ENCODE results near the gene SRGAP3. TPM values are rescaled to one million over a fixed set of nuclear protein-coding genes. Genes with fewer than 3 reads are reported as not detected.
A peak's percentile ranks its signal among the peaks of the same experiment; 100 is the strongest.

SRGAP3 gene
- polyA plus RNA-seq, 2 donors: 1.3 to 3.3 TPM

DNA sequence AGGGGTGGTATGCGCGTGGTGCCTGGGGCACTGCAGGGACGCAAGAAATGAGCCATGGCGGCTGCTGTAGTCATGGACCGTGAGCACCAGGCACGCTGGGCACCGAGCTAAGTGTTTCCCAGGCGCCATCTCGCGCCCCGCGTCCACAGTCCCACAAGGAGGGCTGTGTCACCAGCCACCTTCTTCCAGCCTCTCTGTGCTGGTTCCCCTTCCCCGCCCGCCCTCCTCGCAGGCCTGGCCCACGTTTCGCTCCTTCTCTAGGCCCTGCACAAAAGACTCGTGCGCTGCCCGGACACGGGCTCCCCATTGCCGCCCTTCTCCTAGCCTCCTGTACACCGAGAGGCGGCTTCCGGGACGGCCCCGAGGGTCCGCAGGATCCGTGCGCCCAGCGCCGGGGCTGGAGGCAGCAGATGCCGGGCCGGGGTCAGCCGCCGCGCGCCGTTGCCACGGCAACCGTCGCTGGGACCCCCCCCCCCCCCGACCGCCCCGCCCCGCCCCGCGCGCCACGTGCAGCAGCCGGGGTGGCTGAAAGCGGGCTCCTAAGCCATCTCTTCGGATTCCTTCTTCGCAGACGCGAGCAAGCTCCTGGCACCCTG is 113.4 kb downstream of the SRGAP3 start:
- Histone ChIP-seq H3K36me3 (ENCODE audit: control insufficient read depth in 2 of 2, insufficient read depth in 2 of 2, low read length in 1 of 2) (no peaks in the 10 kb centered on the region), H3K27ac (ENCODE audit: low read depth in 2 of 2, low read length in 1 of 2) (no peak overlapping the region), H3K9me3 (ENCODE audit: control insufficient read depth in 2 of 2, insufficient read depth in 1 of 2, low read depth in 1 of 2, low read length in 1 of 2) (peaks cover 0 to 3% of the 10 kb centered on the region in 2 donors), H3K4me1 (ENCODE audit: control insufficient read depth in 2 of 2, insufficient read depth in 2 of 2, low read length in 1 of 2) (no peaks in the 10 kb centered on the region), H3K27me3 (ENCODE audit: control insufficient read depth in 1 of 2, insufficient read depth in 2 of 2, low read length in 2 of 2) (no peaks in the 10 kb centered on the region), H3K4me3 (ENCODE audit: low read depth in 1 of 2, low read length in 2 of 2) (peak overlapping the region in 1 of 2 donors; percentile 49)
- 17 to 22% methylated on average over 49 to 56 of the region's 56 CpGs for WGBS, 2 donors

DNA sequence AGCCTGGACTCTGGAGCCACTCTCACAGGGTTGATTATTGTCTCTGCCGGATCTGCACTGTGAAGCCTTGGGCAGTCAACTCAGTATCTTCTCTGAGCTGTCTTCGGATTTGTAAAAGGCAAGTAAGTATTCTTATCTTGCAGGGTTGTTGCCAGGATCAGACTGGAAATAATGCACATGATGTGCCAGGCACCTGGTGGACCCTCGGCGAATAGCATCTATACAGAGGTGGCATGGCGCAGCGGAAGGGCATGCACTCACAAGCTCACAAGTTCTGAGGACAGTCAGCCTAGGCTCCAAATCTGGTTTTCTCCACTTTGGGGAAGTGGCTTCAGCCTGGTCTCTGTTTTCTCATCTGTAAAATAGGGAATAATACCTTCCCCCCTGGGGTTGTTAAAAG is 113.9 kb downstream of the SRGAP3 start:
- H3K4me1 ChIP-seq (ENCODE audit: control insufficient read depth in 2 of 2, insufficient read depth in 2 of 2, low read length in 1 of 2): no peaks in the 10 kb centered on the region
- H3K4me3 ChIP-seq (ENCODE audit: low read depth in 1 of 2, low read length in 2 of 2): peak overlapping the region in 1 of 2 donors; percentile 49
- H3K36me3 ChIP-seq (ENCODE audit: control insufficient read depth in 2 of 2, insufficient read depth in 2 of 2, low read length in 1 of 2): no peaks in the 10 kb centered on the region
- H3K27me3 ChIP-seq (ENCODE audit: control insufficient read depth in 1 of 2, insufficient read depth in 2 of 2, low read length in 2 of 2): no peaks in the 10 kb centered on the region
- peaks cover 0 to 3% of the 10 kb centered on the region in 2 donors for H3K9me3 ChIP-seq (ENCODE audit: control insufficient read depth in 2 of 2, insufficient read depth in 1 of 2, low read depth in 1 of 2, low read length in 1 of 2)
- no peak overlapping the region for H3K27ac ChIP-seq (ENCODE audit: low read depth in 2 of 2, low read length in 1 of 2)
- 86 to 87% methylated on average over 6 of the region's 6 CpGs for WGBS, 2 donors

DNA sequence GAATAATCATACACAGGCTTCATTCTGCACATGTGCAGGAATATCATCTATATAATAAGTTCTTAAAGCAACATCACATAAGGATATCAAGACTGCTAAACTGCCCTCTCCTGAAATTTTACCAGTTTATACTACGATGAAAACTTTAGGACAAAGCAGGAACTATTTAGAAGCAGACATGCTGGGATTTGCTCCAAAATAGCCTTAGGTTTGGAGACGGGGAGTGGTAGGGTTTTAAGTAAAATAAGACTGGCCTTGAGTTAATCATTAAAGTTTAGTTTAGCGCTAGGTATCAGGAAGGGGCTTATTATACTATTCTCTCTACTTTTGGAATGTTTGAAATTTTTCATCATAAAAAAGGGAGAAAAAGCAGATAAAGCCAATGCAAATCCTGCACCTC is 115.8 kb downstream of the SRGAP3 start:
- Histone ChIP-seq H3K9me3 (ENCODE audit: control insufficient read depth in 2 of 2, insufficient read depth in 1 of 2, low read depth in 1 of 2, low read length in 1 of 2) (no peaks in the 10 kb centered on the region), H3K27ac (ENCODE audit: low read depth in 2 of 2, low read length in 1 of 2) (no peak overlapping the region), H3K27me3 (ENCODE audit: control insufficient read depth in 1 of 2, insufficient read depth in 2 of 2, low read length in 2 of 2) (no peaks in the 10 kb centered on the region), H3K4me3 (ENCODE audit: low read depth in 1 of 2, low read length in 2 of 2) (no peak overlapping the region), H3K4me1 (ENCODE audit: control insufficient read depth in 2 of 2, insufficient read depth in 2 of 2, low read length in 1 of 2) (no peaks in the 10 kb centered on the region), H3K36me3 (ENCODE audit: control insufficient read depth in 2 of 2, insufficient read depth in 2 of 2, low read length in 1 of 2) (no peaks in the 10 kb centered on the region)
- WGBS, 2 donors: 36 to 53% methylated on average over 3 of the region's 3 CpGs

DNA sequence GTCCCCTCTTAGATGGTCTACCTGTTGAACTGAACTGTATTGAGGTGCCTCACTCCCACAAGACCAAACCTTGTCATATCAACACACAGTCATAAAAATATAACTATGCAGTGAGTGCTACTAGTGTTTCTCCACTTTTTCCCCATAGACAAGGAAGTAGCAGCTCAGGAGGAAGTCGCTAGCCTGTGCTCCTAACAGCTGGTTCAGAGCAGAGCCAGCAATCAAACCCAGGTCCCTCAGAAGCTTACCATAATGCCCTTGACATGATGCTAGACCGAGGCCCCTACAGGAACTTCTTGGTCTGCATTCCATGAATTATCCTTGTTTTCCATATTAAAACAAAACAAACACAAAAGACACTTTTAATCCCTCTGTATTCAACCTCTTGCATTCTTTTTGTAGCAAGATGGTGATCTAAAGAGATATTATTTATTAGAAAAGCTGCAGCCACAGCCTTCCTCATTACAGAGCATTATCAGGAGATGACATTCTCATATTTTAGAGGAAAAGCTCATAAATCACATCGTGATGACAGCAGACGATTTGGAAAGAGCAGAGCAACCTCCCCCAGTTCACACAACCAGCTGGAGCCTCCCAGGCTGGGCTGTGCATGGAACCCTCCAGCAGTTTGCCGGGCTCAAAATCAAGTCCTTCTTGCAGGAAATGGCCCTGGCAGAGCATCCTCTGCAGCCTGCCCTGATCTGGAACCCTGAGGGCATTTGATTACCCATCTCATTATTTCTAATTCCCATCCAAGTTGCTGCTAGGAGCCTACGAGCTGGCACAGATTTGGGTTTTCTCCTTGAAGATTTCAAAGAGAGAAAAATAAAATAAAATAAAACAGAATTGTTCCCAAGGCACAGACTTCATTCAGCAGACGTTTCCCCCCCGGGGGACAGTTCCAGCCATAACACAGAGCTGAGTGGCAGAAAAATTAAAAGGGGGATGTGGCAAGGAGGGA is 118.8 kb downstream of the SRGAP3 start:
- no peaks in the 10 kb centered on the region for H3K27me3 ChIP-seq (ENCODE audit: control insufficient read depth in 1 of 2, insufficient read depth in 2 of 2, low read length in 2 of 2)
- H3K4me3 ChIP-seq (ENCODE audit: low read depth in 1 of 2, low read length in 2 of 2): no peak overlapping the region
- WGBS, 2 donors: 41 to 52% methylated on average over 8 of the region's 8 CpGs
- H3K9me3 ChIP-seq (ENCODE audit: control insufficient read depth in 2 of 2, insufficient read depth in 1 of 2, low read depth in 1 of 2, low read length in 1 of 2): no peaks in the 10 kb centered on the region
- no peaks in the 10 kb centered on the region for H3K4me1 ChIP-seq (ENCODE audit: control insufficient read depth in 2 of 2, insufficient read depth in 2 of 2, low read length in 1 of 2)
- H3K36me3 ChIP-seq (ENCODE audit: control insufficient read depth in 2 of 2, insufficient read depth in 2 of 2, low read length in 1 of 2): no peaks in the 10 kb centered on the region
- no peak overlapping the region for H3K27ac ChIP-seq (ENCODE audit: low read depth in 2 of 2, low read length in 1 of 2)

DNA sequence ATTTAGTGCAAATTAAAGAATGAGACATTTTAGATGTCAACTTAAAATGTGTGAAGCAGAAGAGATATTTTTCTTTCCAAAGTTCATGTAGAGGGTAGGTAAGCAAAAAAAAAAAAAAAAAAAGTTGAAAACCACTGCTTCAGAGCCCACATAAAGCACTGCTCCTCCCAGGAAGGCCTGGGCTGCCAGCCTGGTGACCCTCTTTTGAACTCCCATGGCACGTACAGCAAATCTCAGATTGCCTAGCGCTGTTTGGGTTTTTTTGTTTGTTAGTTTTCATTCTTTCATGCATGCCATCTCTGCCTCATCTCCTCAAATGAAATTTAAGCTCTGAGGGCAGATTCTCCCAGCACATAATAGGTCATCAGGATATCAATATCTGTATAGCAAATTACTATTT is 120.1 kb downstream of the SRGAP3 start:
- no peaks in the 10 kb centered on the region for H3K9me3 ChIP-seq (ENCODE audit: control insufficient read depth in 2 of 2, insufficient read depth in 1 of 2, low read depth in 1 of 2, low read length in 1 of 2)
- H3K27ac ChIP-seq (ENCODE audit: low read depth in 2 of 2, low read length in 1 of 2): no peak overlapping the region
- H3K4me3 ChIP-seq (ENCODE audit: low read depth in 1 of 2, low read length in 2 of 2): no peak overlapping the region
- no peaks in the 10 kb centered on the region for H3K4me1 ChIP-seq (ENCODE audit: control insufficient read depth in 2 of 2, insufficient read depth in 2 of 2, low read length in 1 of 2)
- H3K27me3 ChIP-seq (ENCODE audit: control insufficient read depth in 1 of 2, insufficient read depth in 2 of 2, low read length in 2 of 2): no peaks in the 10 kb centered on the region
- 66 to 75% methylated on average over 2 of the region's 2 CpGs for WGBS, 2 donors
- no peaks in the 10 kb centered on the region for H3K36me3 ChIP-seq (ENCODE audit: control insufficient read depth in 2 of 2, insufficient read depth in 2 of 2, low read length in 1 of 2)

DNA sequence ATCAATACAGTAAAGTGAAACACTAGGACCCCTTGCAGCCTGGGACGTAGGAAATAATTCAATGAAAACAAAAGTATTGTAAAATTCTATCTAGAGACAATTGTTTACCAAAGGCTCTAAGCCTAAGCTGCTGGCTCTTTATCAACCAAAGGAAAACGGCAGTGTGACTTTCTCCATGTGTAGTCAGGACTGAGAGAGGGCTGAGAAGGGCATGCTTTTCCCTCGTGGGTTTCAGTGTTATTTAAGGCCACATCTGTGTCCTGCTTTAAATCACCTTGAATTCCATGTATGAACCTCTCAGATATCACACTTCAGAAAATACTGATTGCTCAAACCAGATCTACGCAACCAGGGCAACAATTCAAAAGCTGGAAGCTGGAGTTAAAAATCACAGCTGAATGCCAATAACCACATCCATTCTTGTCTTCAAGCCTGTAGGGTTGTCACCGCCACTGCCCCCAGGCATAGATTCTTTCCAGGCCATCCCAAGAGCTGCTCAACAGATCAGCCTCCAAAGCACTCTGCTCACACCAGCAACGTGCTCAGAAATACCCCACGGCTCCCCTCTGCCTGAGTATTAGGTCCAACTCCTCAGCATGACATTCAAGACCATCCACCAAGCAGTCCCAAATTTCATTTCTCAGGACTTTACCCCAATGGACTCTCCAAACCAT is 124.0 kb downstream of the SRGAP3 start:
- WGBS, 2 donors: 66 to 71% methylated on average over 7 of the region's 7 CpGs
- H3K36me3 ChIP-seq (ENCODE audit: control insufficient read depth in 2 of 2, insufficient read depth in 2 of 2, low read length in 1 of 2): peaks cover 0 to 4% of the 10 kb centered on the region in 2 donors
- no peaks in the 10 kb centered on the region for H3K4me1 ChIP-seq (ENCODE audit: control insufficient read depth in 2 of 2, insufficient read depth in 2 of 2, low read length in 1 of 2)
- H3K4me3 ChIP-seq (ENCODE audit: low read depth in 1 of 2, low read length in 2 of 2): no peak overlapping the region
- peaks cover 0 to 3% of the 10 kb centered on the region in 2 donors for H3K9me3 ChIP-seq (ENCODE audit: control insufficient read depth in 2 of 2, insufficient read depth in 1 of 2, low read depth in 1 of 2, low read length in 1 of 2)
- no peaks in the 10 kb centered on the region for H3K27me3 ChIP-seq (ENCODE audit: control insufficient read depth in 1 of 2, insufficient read depth in 2 of 2, low read length in 2 of 2)
- no peak overlapping the region for H3K27ac ChIP-seq (ENCODE audit: low read depth in 2 of 2, low read length in 1 of 2)

DNA sequence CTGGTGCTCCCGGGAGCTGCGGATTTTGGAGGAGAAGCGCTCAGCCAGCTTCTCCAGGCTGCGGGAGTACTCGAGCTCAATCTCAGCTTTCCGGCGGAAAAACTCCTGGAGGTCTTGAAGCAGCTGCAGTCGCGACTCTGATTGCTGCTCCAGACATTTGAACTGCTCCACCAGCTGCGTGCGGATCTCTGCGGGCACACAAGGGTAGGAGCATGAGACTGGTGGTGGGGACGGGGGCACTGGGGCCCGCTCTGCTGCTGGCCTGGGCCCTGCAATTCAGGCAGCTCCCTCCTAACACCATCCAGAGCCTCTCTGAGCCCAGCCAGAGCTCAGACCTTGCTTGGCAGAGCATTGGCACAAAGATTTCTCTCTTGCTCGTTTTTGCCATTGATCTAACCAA is 124.7 kb downstream of the SRGAP3 start:
- no peak overlapping the region for H3K27ac ChIP-seq (ENCODE audit: low read depth in 2 of 2, low read length in 1 of 2)
- H3K9me3 ChIP-seq (ENCODE audit: control insufficient read depth in 2 of 2, insufficient read depth in 1 of 2, low read depth in 1 of 2, low read length in 1 of 2): peaks cover 0 to 3% of the 10 kb centered on the region in 2 donors

DNA sequence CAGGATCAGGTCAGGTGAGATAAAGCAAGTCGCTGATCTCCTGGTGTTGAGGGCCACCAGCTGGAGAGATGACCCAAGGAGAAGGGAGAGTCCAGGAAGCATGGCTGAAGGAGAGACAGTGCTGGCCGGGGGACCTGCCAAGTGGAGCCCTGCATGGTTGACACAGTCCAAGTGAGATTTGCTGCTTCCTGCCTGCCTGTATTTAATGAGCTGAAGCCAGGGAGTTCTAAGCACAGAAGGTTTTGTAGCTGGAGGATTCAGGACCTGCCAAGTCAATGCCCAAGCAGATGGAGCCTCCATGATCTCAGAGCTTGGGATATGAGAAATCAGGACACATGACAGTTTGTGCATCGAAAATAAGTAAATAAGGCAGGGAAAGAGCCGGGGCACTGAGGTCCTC is 125.6 kb downstream of the SRGAP3 start:
- H3K4me3 ChIP-seq (ENCODE audit: low read depth in 1 of 2, low read length in 2 of 2): no peak overlapping the region
- H3K27me3 ChIP-seq (ENCODE audit: control insufficient read depth in 1 of 2, insufficient read depth in 2 of 2, low read length in 2 of 2): no peaks in the 10 kb centered on the region
- no peaks in the 10 kb centered on the region for H3K4me1 ChIP-seq (ENCODE audit: control insufficient read depth in 2 of 2, insufficient read depth in 2 of 2, low read length in 1 of 2)
- H3K27ac ChIP-seq (ENCODE audit: low read depth in 2 of 2, low read length in 1 of 2): no peak overlapping the region
- H3K9me3 ChIP-seq (ENCODE audit: control insufficient read depth in 2 of 2, insufficient read depth in 1 of 2, low read depth in 1 of 2, low read length in 1 of 2): peaks cover 0 to 3% of the 10 kb centered on the region in 2 donors
- WGBS, 2 donors: 84 to 92% methylated on average over 4 of the region's 4 CpGs
- peaks cover 0 to 4% of the 10 kb centered on the region in 2 donors for H3K36me3 ChIP-seq (ENCODE audit: control insufficient read depth in 2 of 2, insufficient read depth in 2 of 2, low read length in 1 of 2)

More for the DNA sequence above, 124.7 kb downstream of the SRGAP3 start:
- no peaks in the 10 kb centered on the region for H3K4me1 ChIP-seq (ENCODE audit: control insufficient read depth in 2 of 2, insufficient read depth in 2 of 2, low read length in 1 of 2)
- H3K27me3 ChIP-seq (ENCODE audit: control insufficient read depth in 1 of 2, insufficient read depth in 2 of 2, low read length in 2 of 2): no peaks in the 10 kb centered on the region
- no peak overlapping the region for H3K4me3 ChIP-seq (ENCODE audit: low read depth in 1 of 2, low read length in 2 of 2)
- 92% methylated on average over 15 of the region's 15 CpGs for WGBS, 2 donors
- H3K36me3 ChIP-seq (ENCODE audit: control insufficient read depth in 2 of 2, insufficient read depth in 2 of 2, low read length in 1 of 2): peaks cover 0 to 4% of the 10 kb centered on the region in 2 donors

DNA sequence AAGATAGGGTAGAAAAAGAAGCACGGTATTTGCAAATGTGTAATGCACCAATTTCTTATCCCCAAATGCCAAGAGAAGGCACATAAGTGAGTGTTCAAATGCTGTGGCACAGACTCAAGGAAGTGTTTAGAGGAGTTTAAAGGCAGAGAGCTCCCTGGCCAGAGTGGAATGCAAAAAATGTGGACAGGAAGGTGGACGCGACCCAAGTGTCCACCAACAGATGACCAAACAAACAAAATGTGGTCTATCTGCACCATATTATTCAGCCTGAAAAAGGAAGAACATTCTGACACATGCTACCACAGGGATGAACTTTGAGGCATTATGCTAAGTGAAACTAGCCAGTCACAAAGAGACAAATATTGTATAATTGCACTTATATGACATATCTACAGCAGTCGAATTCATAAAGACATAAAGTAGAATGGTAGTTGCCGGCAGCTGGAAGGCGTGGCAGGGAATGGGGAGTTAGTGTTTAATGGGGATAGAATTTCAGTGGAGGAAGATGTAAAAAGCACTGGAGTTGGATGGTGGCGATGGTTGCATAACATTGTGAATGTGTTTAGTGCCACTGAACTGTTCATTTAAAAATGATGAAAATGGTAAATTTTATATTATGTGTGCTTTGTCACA is 126.6 kb downstream of the SRGAP3 start:
- WGBS, 2 donors: 82% methylated on average over 7 of the region's 7 CpGs
- no peak overlapping the region for H3K27ac ChIP-seq (ENCODE audit: low read depth in 2 of 2, low read length in 1 of 2)
- H3K4me3 ChIP-seq (ENCODE audit: low read depth in 1 of 2, low read length in 2 of 2): no peak overlapping the region
- no peaks in the 10 kb centered on the region for H3K4me1 ChIP-seq (ENCODE audit: control insufficient read depth in 2 of 2, insufficient read depth in 2 of 2, low read length in 1 of 2)
- H3K27me3 ChIP-seq (ENCODE audit: control insufficient read depth in 1 of 2, insufficient read depth in 2 of 2, low read length in 2 of 2): no peaks in the 10 kb centered on the region
- peaks cover 0 to 4% of the 10 kb centered on the region in 2 donors for H3K36me3 ChIP-seq (ENCODE audit: control insufficient read depth in 2 of 2, insufficient read depth in 2 of 2, low read length in 1 of 2)
- H3K9me3 ChIP-seq (ENCODE audit: control insufficient read depth in 2 of 2, insufficient read depth in 1 of 2, low read depth in 1 of 2, low read length in 1 of 2): peaks cover 0 to 3% of the 10 kb centered on the region in 2 donors

Data from esophagus (tissue), 2 donors.